ENCODE results near the gene KLC4.

Gene KLC4

GRCh38 chr6:43059168-43060033 is at the start of gene KLC4, which contains the start of gene MRPL2:
Gene KLC4 (plus strand): TSS chr6:43059631. CDS start chr6:43061336, 1,705 bp downstream.
Gene MRPL2 (minus strand): TSS chr6:43059434. CDS start chr6:43059381, 53 bp downstream.
- H3K4me3 ChIP-seq (ENCODE audit: low read length) = peak within 1 kb of the TSS; percentile 97
- no peak for TF ChIP-seq ZNF274 (IDR thresholded peaks at IDR 0.05; ENCODE audit: low read depth, low read length)

GRCh38 chr6:43011207-43011606 is 48.2 kb upstream of the KLC4 start:
- no peak for TF ChIP-seq ZNF274 (IDR thresholded peaks at IDR 0.05; ENCODE audit: low read depth, low read length)
- H3K4me3 ChIP-seq (ENCODE audit: low read length) = no peak overlapping the region

GRCh38 chr6:43012364-43012763 is 47.1 kb upstream of the KLC4 start:
- peak overlapping the region; percentile 79; the same call in 1 of the 2 replicates for H3K4me3 ChIP-seq (ENCODE audit: low read length)
- no peak for TF ChIP-seq ZNF274 (IDR thresholded peaks at IDR 0.05; ENCODE audit: low read depth, low read length)

GRCh38 chr6:43013097-43013842 is 46.2 kb upstream of the KLC4 start:
- no peak for TF ChIP-seq ZNF274 (IDR thresholded peaks at IDR 0.05; ENCODE audit: low read depth, low read length)
- H3K4me3 ChIP-seq (ENCODE audit: low read length) = peak overlapping the region; percentile 79

GRCh38 chr6:43013843-43014433 is 45.5 kb upstream of the KLC4 start, which contains the start of the genes KLHDC3 and MEA1:
Gene KLHDC3 (plus strand): TSS chr6:43014249. CDS start chr6:43017193, 2,944 bp downstream.
Gene MEA1 (minus strand): TSS chr6:43013946. CDS start chr6:43013813, 133 bp downstream.
- TF ChIP-seq ZNF274 (IDR thresholded peaks at IDR 0.05; ENCODE audit: low read depth, low read length) = no peak
- H3K4me3 ChIP-seq (ENCODE audit: low read length) = peak within 1 kb of the TSS; percentile 96

GRCh38 chr6:43014434-43014909 is 45.0 kb upstream of the KLC4 start:
- TF ChIP-seq ZNF274 (IDR thresholded peaks at IDR 0.05; ENCODE audit: low read depth, low read length) = no peak
- H3K4me3 ChIP-seq (ENCODE audit: low read length) = peak overlapping the region; percentile 96

GRCh38 chr6:43016176-43016942 is 43.1 kb upstream of the KLC4 start:
- no peak overlapping the region for H3K4me3 ChIP-seq (ENCODE audit: low read length)

GRCh38 chr6:43016943-43017334 is 42.5 kb upstream of the KLC4 start:
- TF ChIP-seq ZNF274 (IDR thresholded peaks at IDR 0.05; ENCODE audit: low read depth, low read length) = no peak
- H3K4me3 ChIP-seq (ENCODE audit: low read length) = no peak overlapping the region

More at GRCh38 chr6:43016176-43016942, 43.1 kb upstream of the KLC4 start:
- no peak for TF ChIP-seq ZNF274 (IDR thresholded peaks at IDR 0.05; ENCODE audit: low read depth, low read length)

- TF ChIP-seq ZNF274 (IDR thresholded peaks at IDR 0.05; ENCODE audit: low read depth, low read length) = no peak
- no peak overlapping the region for H3K4me3 ChIP-seq (ENCODE audit: low read length)
Observed at GRCh38 chr6:43019152-43019551, 40.3 kb upstream of the KLC4 start.

GRCh38 chr6:43020052-43020705 is 39.3 kb upstream of the KLC4 start:
- TF ChIP-seq ZNF274 (IDR thresholded peaks at IDR 0.05; ENCODE audit: low read depth, low read length) = no peak

GRCh38 chr6:43020847-43021246 is 38.6 kb upstream of the KLC4 start:
- TF ChIP-seq ZNF274 (IDR thresholded peaks at IDR 0.05; ENCODE audit: low read depth, low read length) = no peak
- H3K4me3 ChIP-seq (ENCODE audit: low read length) = peak overlapping the region; percentile 88; the same call in 1 of the 2 replicates

More at GRCh38 chr6:43020052-43020705, 39.3 kb upstream of the KLC4 start:
- no peak overlapping the region for H3K4me3 ChIP-seq (ENCODE audit: low read length)

GRCh38 chr6:43021270-43022047 is 38.0 kb upstream of the KLC4 start, which contains the start of gene RRP36:
Gene RRP36 (plus strand): TSS chr6:43021623. CDS start chr6:43021655, 32 bp downstream.
- no peak for TF ChIP-seq ZNF274 (IDR thresholded peaks at IDR 0.05; ENCODE audit: low read depth, low read length)
- peak within 1 kb of the TSS; percentile 88 for H3K4me3 ChIP-seq (ENCODE audit: low read length)

Measured in GM08714 (cell line).